SU-DHL-6 (cell line): ENCODE measurements around the gene SLC9A7.

Experiments used
- H2AFZ ChIP-seq: fragments of 200-600 bp; sonication (generic); 2 replicates; pipeline ENCODE4 v1.6.1; 2014; ENCODE audit warnings: low read depth, mild to moderate bottlenecking, moderate library complexity, mixed read lengths, antibody characterized with exemption, low read length; ENCODE audit not compliant: severe bottlenecking
- H3F3A ChIP-seq: fragments of 200-600 bp; shearing (Covaris generic); 2 replicates; pipeline ENCODE4 v1.6.0; 2016; ENCODE audit warnings: antibody characterized with exemption, mild to moderate bottlenecking; ENCODE audit not compliant: insufficient read depth
- H3K27ac ChIP-seq: fragments of 200-600 bp; sonication (generic); 2 replicates; pipeline ENCODE4 v1.5.1; 2016; ENCODE audit warnings: low read depth, mild to moderate bottlenecking, low read length, moderate library complexity, mixed read lengths
- H3K27me3 ChIP-seq: fragments of 200-600 bp; sonication (generic), shearing (Covaris generic); 2 replicates; pipeline ENCODE4 v1.6.0; 2014; ENCODE audit warnings: mild to moderate bottlenecking, low read length
- H3K36me3 ChIP-seq: fragments of 200-600 bp; sonication (generic); 2 replicates; pipeline ENCODE4 v1.6.1; 2014; ENCODE audit warnings: mild to moderate bottlenecking, low read length, mixed read lengths
- H3K4me2 ChIP-seq: fragments of 300-600, 200-600 bp; shearing (Covaris generic), sonication (generic); 2 replicates; pipeline ENCODE4 v1.6.0; 2014; ENCODE audit warnings: low read length, low read depth, mild to moderate bottlenecking; ENCODE audit not compliant: poor library complexity, severe bottlenecking
- H3K4me3 ChIP-seq: fragments of 200-600 bp; sonication (generic); 2 replicates; pipeline ENCODE4 v1.5.1; 2014; ENCODE audit warnings: antibody characterized with exemption, low read length, mild to moderate bottlenecking, mixed read lengths; ENCODE audit not compliant: insufficient read depth, poor library complexity, severe bottlenecking
- H3K79me2 ChIP-seq: fragments of 200-600 bp; sonication (generic); 2 replicates; pipeline ENCODE4 v1.6.1; 2014; ENCODE audit warnings: mild to moderate bottlenecking, low read length, moderate library complexity; ENCODE audit not compliant: insufficient read depth
- H3K9ac ChIP-seq: fragments of 200-600 bp; sonication (generic); 2 replicates; pipeline ENCODE4 v1.7.0; 2014; ENCODE audit warnings: mild to moderate bottlenecking, low read length
- H3K9me2 ChIP-seq: fragments of 200-600 bp; sonication (generic); replicated peaks from 2 replicates; pipeline ENCODE4 v1.6.1; 2014; ENCODE audit warnings: low read length; ENCODE audit not compliant: insufficient read depth
- H3K9me3 ChIP-seq: fragments of 200-600 bp; sonication (generic); 2 replicates; pipeline ENCODE4 v1.6.1; 2014; ENCODE audit warnings: low read length, mixed read lengths; ENCODE audit not compliant: insufficient read depth
- H4K20me1 ChIP-seq: fragments of 200-600 bp; sonication (generic); 2 replicates; pipeline ENCODE4 v1.6.1; 2014; ENCODE audit warnings: low read depth, mild to moderate bottlenecking, antibody characterized with exemption, low read length, moderate library complexity, mixed read lengths
- CTCF ChIP-seq: fragments of 200-600 bp; sonication (generic); IDR thresholded peaks from one replicate; pipeline ENCODE4 v1.5.1; 2017; ENCODE audit warnings: antibody characterized with exemption, mild to moderate bottlenecking, low read length, moderate library complexity; ENCODE audit not compliant: insufficient read depth, poor library complexity, severe bottlenecking
- EZH2phosphoT487 ChIP-seq: fragments of 200-600 bp; sonication (generic), shearing (Covaris generic); conservative IDR thresholded peaks from 2 replicates; pipeline ENCODE4 v1.6.1; 2018; ENCODE audit warnings: mild to moderate bottlenecking, antibody characterized with exemption, low read length, moderate library complexity, mixed read lengths

The SLC9A7 gene

GRCh38 chrX:46601283-46601682 lies 157.6 kb downstream of the SLC9A7 start:
- Histone ChIP-seq H3K9ac (no peak overlapping the region), H3K9me3 (no peaks in the 10 kb centered on the region)
- TF ChIP-seq EZH2phosphoT487 = no peak
- TF ChIP-seq CTCF = no peak

GRCh38 chrX:46599051-46599560 lies 159.8 kb downstream of the SLC9A7 start:
- no peak overlapping the region for H3K9ac ChIP-seq
- H3K27ac ChIP-seq = no peak overlapping the region
- H3K9me2 ChIP-seq = no peaks in the 10 kb centered on the region
- H3F3A ChIP-seq = no peaks in the 10 kb centered on the region; the same call in 1 of the 2 replicates
- no peaks in the 10 kb centered on the region for H3K79me2 ChIP-seq
- no peaks in the 10 kb centered on the region for H3K9me3 ChIP-seq
- no peak overlapping the region for H2AFZ ChIP-seq
- no peak overlapping the region for H3K4me2 ChIP-seq
- no peak overlapping the region for H3K4me3 ChIP-seq
- H4K20me1 ChIP-seq = no peaks in the 10 kb centered on the region
- no peaks in the 10 kb centered on the region for H3K27me3 ChIP-seq
- 0 out of 2 replicates have a peak, but pooled peaks cover 2% of the 10 kb centered on the region for H3K36me3 ChIP-seq
- TF ChIP-seq EZH2phosphoT487 (no peak), CTCF (no peak)

More at GRCh38 chrX:46601283-46601682, 157.6 kb downstream of the SLC9A7 start:
- Histone ChIP-seq H3K4me2 (no peak overlapping the region), H3K4me3 (no peak overlapping the region), H3K9me2 (no peaks in the 10 kb centered on the region), H4K20me1 (no peaks in the 10 kb centered on the region), H3K79me2 (no peaks in the 10 kb centered on the region), H3F3A (no peaks in the 10 kb centered on the region; the same call in 1 of the 2 replicates), H3K36me3 (0 out of 2 replicates have a peak, but pooled peaks cover 2% of the 10 kb centered on the region), H3K27me3 (no peaks in the 10 kb centered on the region), H3K27ac (no peak overlapping the region), H2AFZ (no peak overlapping the region)

GRCh38 chrX:46597771-46598170 lies 161.1 kb downstream of the SLC9A7 start:
- Histone ChIP-seq H3K4me2 (no peak overlapping the region), H3K9me2 (no peaks in the 10 kb centered on the region), H3K27ac (no peak overlapping the region), H2AFZ (no peak overlapping the region), H4K20me1 (no peaks in the 10 kb centered on the region), H3K9ac (no peak overlapping the region), H3F3A (no peaks in the 10 kb centered on the region; the same call in 1 of the 2 replicates), H3K4me3 (no peak overlapping the region), H3K36me3 (no peaks in the 10 kb centered on the region), H3K9me3 (no peaks in the 10 kb centered on the region), H3K27me3 (no peaks in the 10 kb centered on the region), H3K79me2 (no peaks in the 10 kb centered on the region)
- TF ChIP-seq EZH2phosphoT487 (no peak), CTCF (no peak)
